ENCODE results near the gene MYH1.

DNA sequence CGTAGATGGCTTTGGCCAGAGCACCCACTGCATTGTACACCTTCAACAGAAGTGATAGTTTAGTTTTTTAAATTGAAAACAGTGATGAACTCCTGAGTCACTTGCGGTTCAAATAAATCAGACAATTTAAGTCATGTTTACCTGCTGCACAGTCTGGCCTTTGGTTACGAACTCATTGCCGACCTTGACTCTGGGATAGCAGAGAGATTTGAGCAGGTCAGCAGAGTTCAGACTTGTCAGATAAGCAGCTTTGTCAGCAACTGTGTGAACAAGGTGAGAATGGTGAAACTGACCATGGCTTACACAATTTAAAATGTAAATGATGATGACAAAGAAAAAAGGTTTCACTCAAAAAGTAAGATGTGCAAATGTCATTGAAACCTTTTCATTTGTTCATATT lies 58.3 kb downstream of the MYH1 start:
- TF ChIP-seq EZH2 (IDR thresholded peaks at IDR 0.05; ENCODE audit: low read depth, low read length, severe bottlenecking) (no peak), YY1 (IDR thresholded peaks at IDR 0.05; ENCODE audit: low read depth, low read length) (no peak), PHF8 (conservative IDR thresholded peaks at IDR 0.05; ENCODE audit: low read depth, low read length) (no peak), SP2 (IDR thresholded peaks at IDR 0.05; ENCODE audit: low read length) (no peak), POLR2AphosphoS5 (IDR thresholded peaks at IDR 0.05; ENCODE audit: low read depth, low read length) (no peak), NRF1 (IDR thresholded peaks at IDR 0.05; ENCODE audit: low read depth, low read length) (no peak), ZNF274 (IDR thresholded peaks at IDR 0.05; ENCODE audit: borderline replicate concordance, extremely low read depth, low read length) (no peak)
- TF ChIP-seq, protein P1, sequence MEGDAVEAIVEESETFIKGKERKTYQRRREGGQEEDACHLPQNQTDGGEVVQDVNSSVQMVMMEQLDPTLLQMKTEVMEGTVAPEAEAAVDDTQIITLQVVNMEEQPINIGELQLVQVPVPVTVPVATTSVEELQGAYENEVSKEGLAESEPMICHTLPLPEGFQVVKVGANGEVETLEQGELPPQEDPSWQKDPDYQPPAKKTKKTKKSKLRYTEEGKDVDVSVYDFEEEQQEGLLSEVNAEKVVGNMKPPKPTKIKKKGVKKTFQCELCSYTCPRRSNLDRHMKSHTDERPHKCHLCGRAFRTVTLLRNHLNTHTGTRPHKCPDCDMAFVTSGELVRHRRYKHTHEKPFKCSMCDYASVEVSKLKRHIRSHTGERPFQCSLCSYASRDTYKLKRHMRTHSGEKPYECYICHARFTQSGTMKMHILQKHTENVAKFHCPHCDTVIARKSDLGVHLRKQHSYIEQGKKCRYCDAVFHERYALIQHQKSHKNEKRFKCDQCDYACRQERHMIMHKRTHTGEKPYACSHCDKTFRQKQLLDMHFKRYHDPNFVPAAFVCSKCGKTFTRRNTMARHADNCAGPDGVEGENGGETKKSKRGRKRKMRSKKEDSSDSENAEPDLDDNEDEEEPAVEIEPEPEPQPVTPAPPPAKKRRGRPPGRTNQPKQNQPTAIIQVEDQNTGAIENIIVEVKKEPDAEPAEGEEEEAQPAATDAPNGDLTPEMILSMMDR (IDR thresholded peaks at IDR 0.05; ENCODE audit: control extremely low read depth in 1 of 3, insufficient read depth in 1 of 3, low read depth in 1 of 3, low read length in 3 of 3): no peak

Measured in H1 (cell line).